HL-60 (cell line): ENCODE results near the gene OR4K13.
A peak's percentile ranks its signal among the peaks of the same experiment; 100 is the strongest.

Source experiments
- DNase-seq, 2 experiments: peaks; one replicate each; pipeline ENCODE4 v3.0.0-alpha.2; 2010 to 2020; ENCODE audit warnings: low read depth in 1 of 2, low spot score in 1 of 2
- H3K27ac ChIP-seq: fragments of 250-450 bp; sonication (Bioruptor Pico); replicated peaks from 2 replicates; pipeline ENCODE4 v1.5.1; 2020; ENCODE audit warnings: mild to moderate bottlenecking, moderate library complexity
- H3K27me3 ChIP-seq: fragments of 250-450 bp; sonication (Bioruptor Pico); 2 replicates; pipeline ENCODE4 v1.5.1; 2021; ENCODE audit warnings: mild to moderate bottlenecking, moderate library complexity; ENCODE audit not compliant: insufficient read depth, poor library complexity, severe bottlenecking
- H3K4me3 ChIP-seq: replicated peaks from 2 replicates; pipeline ENCODE4 v1.5.1; 2011; ENCODE audit warnings: mild to moderate bottlenecking, control low read depth, low read length; ENCODE audit not compliant: insufficient read depth
- GABPA ChIP-seq: IDR thresholded peaks from 2 replicates; pipeline ENCODE4 v1.6.1; 2012; ENCODE audit warnings: low read depth
- POLR2AphosphoS5 ChIP-seq: IDR thresholded peaks from 2 replicates; pipeline ENCODE4 v1.6.1; 2012; ENCODE audit warnings: low read depth
- SPI1 ChIP-seq: IDR thresholded peaks from 2 replicates; pipeline ENCODE4 v1.6.1; 2012; ENCODE audit warnings: low read depth, mild to moderate bottlenecking, borderline replicate concordance
- TF ChIP-seq, protein P1 (sequence below): IDR thresholded peaks from one replicate; pipeline ENCODE4 v1.5.1; 2011; ENCODE audit warnings: low read length, control low read depth, inconsistent platforms; ENCODE audit not compliant: insufficient read depth
- TF ChIP-seq, protein P2 (sequence below): IDR thresholded peaks from 2 replicates; pipeline ENCODE4 v1.6.1; 2012; ENCODE audit warnings: low read depth; ENCODE audit not compliant: insufficient replicate concordance

Gene OR4K13

DNA sequence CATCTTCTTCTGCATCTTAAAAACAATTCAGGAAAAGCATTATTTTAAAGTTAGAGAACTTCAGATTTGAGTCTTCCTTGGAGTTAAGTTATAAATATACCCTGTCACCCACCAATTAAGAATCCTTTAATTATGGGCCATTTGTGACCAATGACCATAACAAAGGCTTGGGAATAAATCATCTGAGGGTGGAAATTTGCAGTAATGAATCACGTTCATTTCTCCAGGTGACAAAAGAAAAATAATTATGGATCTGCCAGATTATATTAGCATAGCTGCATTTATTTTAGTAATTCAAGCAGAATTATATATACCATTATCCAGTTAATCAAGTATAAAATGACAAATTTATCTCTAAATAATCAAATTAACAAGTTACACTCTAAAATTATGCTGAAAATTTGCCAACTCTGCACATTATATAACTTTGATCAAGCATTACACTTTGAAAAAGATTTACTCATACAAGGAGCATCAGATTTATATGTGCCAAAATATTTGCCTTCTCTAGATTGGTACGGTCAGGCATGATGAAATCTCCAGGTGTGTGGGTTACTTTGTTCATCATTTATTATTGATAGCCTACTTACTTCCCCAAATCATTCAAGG lies 16.5 kb downstream of the OR4K13 start, which contains the start of gene OR4K14:
Gene OR4K14, minus strand, starts transcription at position 51 of the 609 bp plus-strand sequence. CDS start 4,114 bp downstream, outside the sequence.
- no peak for DNase-seq
- TF ChIP-seq GABPA (no peak), POLR2AphosphoS5 (no peak), SPI1 (no peak)
- TF ChIP-seq, protein P1, sequence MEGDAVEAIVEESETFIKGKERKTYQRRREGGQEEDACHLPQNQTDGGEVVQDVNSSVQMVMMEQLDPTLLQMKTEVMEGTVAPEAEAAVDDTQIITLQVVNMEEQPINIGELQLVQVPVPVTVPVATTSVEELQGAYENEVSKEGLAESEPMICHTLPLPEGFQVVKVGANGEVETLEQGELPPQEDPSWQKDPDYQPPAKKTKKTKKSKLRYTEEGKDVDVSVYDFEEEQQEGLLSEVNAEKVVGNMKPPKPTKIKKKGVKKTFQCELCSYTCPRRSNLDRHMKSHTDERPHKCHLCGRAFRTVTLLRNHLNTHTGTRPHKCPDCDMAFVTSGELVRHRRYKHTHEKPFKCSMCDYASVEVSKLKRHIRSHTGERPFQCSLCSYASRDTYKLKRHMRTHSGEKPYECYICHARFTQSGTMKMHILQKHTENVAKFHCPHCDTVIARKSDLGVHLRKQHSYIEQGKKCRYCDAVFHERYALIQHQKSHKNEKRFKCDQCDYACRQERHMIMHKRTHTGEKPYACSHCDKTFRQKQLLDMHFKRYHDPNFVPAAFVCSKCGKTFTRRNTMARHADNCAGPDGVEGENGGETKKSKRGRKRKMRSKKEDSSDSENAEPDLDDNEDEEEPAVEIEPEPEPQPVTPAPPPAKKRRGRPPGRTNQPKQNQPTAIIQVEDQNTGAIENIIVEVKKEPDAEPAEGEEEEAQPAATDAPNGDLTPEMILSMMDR = no peak
- TF ChIP-seq, protein P2, sequence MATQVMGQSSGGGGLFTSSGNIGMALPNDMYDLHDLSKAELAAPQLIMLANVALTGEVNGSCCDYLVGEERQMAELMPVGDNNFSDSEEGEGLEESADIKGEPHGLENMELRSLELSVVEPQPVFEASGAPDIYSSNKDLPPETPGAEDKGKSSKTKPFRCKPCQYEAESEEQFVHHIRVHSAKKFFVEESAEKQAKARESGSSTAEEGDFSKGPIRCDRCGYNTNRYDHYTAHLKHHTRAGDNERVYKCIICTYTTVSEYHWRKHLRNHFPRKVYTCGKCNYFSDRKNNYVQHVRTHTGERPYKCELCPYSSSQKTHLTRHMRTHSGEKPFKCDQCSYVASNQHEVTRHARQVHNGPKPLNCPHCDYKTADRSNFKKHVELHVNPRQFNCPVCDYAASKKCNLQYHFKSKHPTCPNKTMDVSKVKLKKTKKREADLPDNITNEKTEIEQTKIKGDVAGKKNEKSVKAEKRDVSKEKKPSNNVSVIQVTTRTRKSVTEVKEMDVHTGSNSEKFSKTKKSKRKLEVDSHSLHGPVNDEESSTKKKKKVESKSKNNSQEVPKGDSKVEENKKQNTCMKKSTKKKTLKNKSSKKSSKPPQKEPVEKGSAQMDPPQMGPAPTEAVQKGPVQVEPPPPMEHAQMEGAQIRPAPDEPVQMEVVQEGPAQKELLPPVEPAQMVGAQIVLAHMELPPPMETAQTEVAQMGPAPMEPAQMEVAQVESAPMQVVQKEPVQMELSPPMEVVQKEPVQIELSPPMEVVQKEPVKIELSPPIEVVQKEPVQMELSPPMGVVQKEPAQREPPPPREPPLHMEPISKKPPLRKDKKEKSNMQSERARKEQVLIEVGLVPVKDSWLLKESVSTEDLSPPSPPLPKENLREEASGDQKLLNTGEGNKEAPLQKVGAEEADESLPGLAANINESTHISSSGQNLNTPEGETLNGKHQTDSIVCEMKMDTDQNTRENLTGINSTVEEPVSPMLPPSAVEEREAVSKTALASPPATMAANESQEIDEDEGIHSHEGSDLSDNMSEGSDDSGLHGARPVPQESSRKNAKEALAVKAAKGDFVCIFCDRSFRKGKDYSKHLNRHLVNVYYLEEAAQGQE = no peak
- peaks cover 4% of the 10 kb centered on the region for H3K27me3 ChIP-seq

DNA sequence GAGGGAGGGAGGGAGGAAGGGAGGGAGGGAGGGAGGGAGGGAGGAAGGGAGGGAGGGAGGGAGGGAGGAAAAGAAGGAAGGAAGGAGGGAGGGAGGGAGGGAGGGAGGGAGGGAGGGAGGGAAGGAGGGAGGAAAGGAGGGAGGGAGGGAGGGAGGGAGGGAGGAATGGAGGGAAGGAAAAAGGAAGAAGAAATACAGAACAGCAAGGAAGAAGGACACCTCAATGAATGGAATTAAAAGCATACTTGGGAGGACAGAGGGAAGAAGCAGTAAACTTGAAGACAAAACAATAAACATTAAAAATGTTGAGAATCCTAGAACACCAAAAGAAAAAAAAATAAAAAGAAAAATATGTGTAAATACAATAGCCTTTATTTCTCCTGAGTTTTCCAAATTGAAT lies 27.7 kb downstream of the OR4K13 start:
- DNase-seq = no peak
- Histone ChIP-seq H3K4me3 (no peak overlapping the region), H3K27me3 (peaks cover 3% of the 10 kb centered on the region), H3K27ac (no peak overlapping the region)
- TF ChIP-seq, protein P2 = no peak
- TF ChIP-seq GABPA (no peak), SPI1 (no peak), POLR2AphosphoS5 (no peak)
- TF ChIP-seq, protein P1 = no peak

More for the DNA sequence above, 16.5 kb downstream of the OR4K13 start, which contains the start of gene OR4K14:
- no peak within 1 kb of the TSS for H3K27ac ChIP-seq
- H3K4me3 ChIP-seq = no peak within 1 kb of the TSS

DNA sequence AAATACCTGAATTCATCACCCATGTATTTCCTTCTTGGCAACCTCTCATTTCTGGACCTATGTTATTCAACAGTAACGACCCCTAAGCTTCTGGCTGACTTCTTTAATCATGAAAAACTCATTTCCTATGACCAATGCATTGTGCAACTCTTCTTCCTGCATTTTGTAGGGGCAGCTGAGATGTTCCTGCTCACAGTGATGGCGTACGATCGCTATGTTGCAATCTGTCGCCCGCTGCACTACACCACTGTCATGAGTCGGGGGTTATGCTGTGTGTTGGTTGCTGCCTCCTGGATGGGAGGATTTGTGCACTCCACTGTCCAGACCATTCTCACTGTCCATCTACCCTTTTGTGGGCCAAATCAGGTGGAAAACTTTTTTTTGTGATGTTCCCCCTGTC lies 33.5 kb downstream of the OR4K13 start:
- TF ChIP-seq, protein P2 = no peak
- TF ChIP-seq POLR2AphosphoS5 (no peak), GABPA (no peak), SPI1 (no peak)
- TF ChIP-seq, protein P1 = no peak
- no peaks in the 10 kb centered on the region for H3K27me3 ChIP-seq
- no peak overlapping the region for H3K27ac ChIP-seq
- DNase-seq = peak; percentile 12 to 38
- H3K4me3 ChIP-seq = no peak overlapping the region
